GM12878 (cell line): ENCODE results near the gene KCNIP3. TPM values are rescaled to one million over a fixed set of nuclear protein-coding genes. Genes with fewer than 3 reads are reported as not detected.

ENCODE experiments used
- ATAC-seq: fragments of 200-7000 bp; cut with Tn5 transposase; 3 replicates; pipeline ENCODE4 v1.9.1; 2020; ENCODE audit warnings: mild to moderate bottlenecking, moderate library complexity
- BruUV-seq: library from RNA; stranded (reverse); fragments of 400-500 nt; replicated peaks from 2 replicates; lab custom pipeline; 2021; lab: Mats Ljungman, UMichigan
- CTCF ChIA-PET: fragments of 300-600 bp; sonication (Branson Sonifier 250); formaldehyde crosslinking; extraction: SDS; loops from one replicate; lab custom pipeline; 2021; ENCODE audit warnings: inconsistent platforms; lab: Yijun Ruan, JAX
- POLR2A ChIA-PET: fragments of 350-600 bp; formaldehyde crosslinking; extraction: SDS; loops from one replicate; lab custom pipeline; 2021; ENCODE audit warnings: inconsistent platforms; lab: Charles Lee
- RAD21 ChIA-PET: fragments of 300-600 bp; sonication (Branson Sonifier 250); formaldehyde crosslinking; loops from one replicate; lab custom pipeline; 2023; ENCODE audit warnings: antibody characterized with exemption; ENCODE audit not compliant: unreplicated experiment; lab: Charles Lee
- SMC1A ChIA-PET: fragments of 300-600 bp; sonication (Branson Sonifier 250); formaldehyde crosslinking; loops from one replicate; lab custom pipeline; 2023; ENCODE audit not compliant: unreplicated experiment, uncharacterized antibody; lab: Charles Lee
- DNase-seq: peaks from one replicate; pipeline ENCODE4 v3.0.0-alpha.2; 2011; ENCODE audit warnings: low read depth, low spot score
- FAIRE-seq: peaks from 3 replicates; lab custom pipeline; 2011; peaks lifted over from hg19 to GRCh38; lab: Jason Lieb, UNC
- H2AFZ ChIP-seq: 2 replicates; pipeline ENCODE4 v1.6.0; 2011; ENCODE audit warnings: low read depth, low read length, control low read depth; ENCODE audit not compliant: control insufficient read depth
- H3K27ac ChIP-seq: 2 replicates; pipeline ENCODE4 v1.5.1; 2011; ENCODE audit warnings: control low read depth; ENCODE audit not compliant: control insufficient read depth, insufficient read depth
- H3K27me3 ChIP-seq, 2 experiments: replicated peaks in 1 of 2; 2 replicates each; pipeline versions ENCODE4 v1.6.0 to v1.6.1; 2011; ENCODE audit warnings: low read length in 1 of 2; ENCODE audit not compliant: control insufficient read depth in 2 of 2, insufficient read depth in 2 of 2
- H3K36me3 ChIP-seq, 2 experiments: 2 replicates each; pipeline ENCODE4 v1.5.1; 2011; ENCODE audit warnings: low read length in 1 of 2; ENCODE audit not compliant: control insufficient read depth in 2 of 2, insufficient read depth in 2 of 2
- H3K4me1 ChIP-seq: 2 replicates; pipeline ENCODE4 v1.6.1; 2011; ENCODE audit warnings: mild to moderate bottlenecking, low read length, moderate library complexity, mixed read lengths; ENCODE audit not compliant: control insufficient read depth, insufficient read depth
- H3K4me2 ChIP-seq: 2 replicates; pipeline ENCODE4 v1.6.0; 2011; ENCODE audit warnings: control low read depth; ENCODE audit not compliant: control insufficient read depth, insufficient read depth
- H3K4me3 ChIP-seq: fragments of 200-600 bp; sonication (generic); 2 replicates; pipeline ENCODE4 v1.5.1; 2016
- H3K79me2 ChIP-seq: 2 replicates; pipeline ENCODE4 v1.6.0; 2011; ENCODE audit warnings: low read length; ENCODE audit not compliant: control insufficient read depth, insufficient read depth
- H3K9ac ChIP-seq: 2 replicates; pipeline ENCODE4 v1.8.0; 2011; ENCODE audit warnings: low read length, control low read depth, mixed read lengths; ENCODE audit not compliant: control insufficient read depth, insufficient read depth
- H3K9me3 ChIP-seq: replicated peaks from 3 replicates; pipeline ENCODE4 v1.5.1; 2011; ENCODE audit warnings: mild to moderate bottlenecking, low read length; ENCODE audit not compliant: control insufficient read depth, insufficient read depth
- H4K20me1 ChIP-seq: 2 replicates; pipeline ENCODE4 v1.6.0; 2011; ENCODE audit not compliant: control insufficient read depth, insufficient read depth
- IRF4 ChIP-seq: IDR thresholded peaks from 2 replicates; pipeline ENCODE4 v1.6.1; 2011; ENCODE audit warnings: low read depth, low read length
- MTA2 ChIP-seq: fragments of 450-650 bp; IDR thresholded peaks from 2 replicates; pipeline ENCODE4 v1.6.1; 2016; ENCODE audit warnings: low read depth, mild to moderate bottlenecking, moderate library complexity
- MTA3 ChIP-seq: IDR thresholded peaks from 2 replicates; pipeline ENCODE4 v1.6.1; 2012; ENCODE audit warnings: low read length, inconsistent platforms, borderline replicate concordance
- PAX8 ChIP-seq: fragments of 450-650 bp; IDR thresholded peaks from 2 replicates; pipeline ENCODE4 v1.6.1; 2017; ENCODE audit warnings: mild to moderate bottlenecking, moderate library complexity
- PML ChIP-seq: IDR thresholded peaks from 2 replicates; pipeline ENCODE4 v1.6.1; 2012; ENCODE audit warnings: low read length, inconsistent platforms
- RB1 ChIP-seq: fragments of 450-650 bp; formaldehyde crosslinking; IDR thresholded peaks from 2 replicates; pipeline ENCODE4 v1.6.1; 2017; ENCODE audit warnings: mild to moderate bottlenecking, borderline replicate concordance
- SMAD5 ChIP-seq: IDR thresholded peaks from 2 replicates; pipeline ENCODE4 v1.6.1; 2016; ENCODE audit warnings: antibody characterized with exemption, low read depth
- SP1 ChIP-seq: IDR thresholded peaks from one replicate; pipeline ENCODE4 v1.6.1; 2011; ENCODE audit warnings: low read depth, low read length
- TCF7 ChIP-seq: IDR thresholded peaks from 2 replicates; pipeline ENCODE4 v1.6.1; 2014; ENCODE audit warnings: antibody characterized with exemption, borderline replicate concordance
- YBX1 ChIP-seq: fragments of 450-650 bp; IDR thresholded peaks from 2 replicates; pipeline ENCODE4 v1.6.1; 2016; ENCODE audit warnings: antibody characterized with exemption
- ZNF592 ChIP-seq: fragments of 450-650 bp; IDR thresholded peaks from 2 replicates; pipeline ENCODE4 v1.6.1; 2017; ENCODE audit warnings: mild to moderate bottlenecking, moderate library complexity
- WGBS: methylation state at CpG from one replicate; pipeline ENCODE4 v1.1.6; 2016; ENCODE audit warnings: low lambda C conversion rate; ENCODE audit not compliant: insufficient replicate concordance, insufficient coverage; ENCODE audit errors: missing lambda C conversion rate; 5-methylcytosine and 5-hydroxymethylcytosine counted together
- in situ Hi-C: fragments of 300-500 bp; cut with MboI; formaldehyde crosslinking; loops from 9 replicates; pipeline ENCODE4 v1.14.3; 2018; ENCODE audit warnings: mixed read lengths
- intact Hi-C: fragments of 100-400 bp; cut with micrococcal nuclease; formaldehyde crosslinking; loops from one replicate; pipeline ENCODE4 v1.14.2; 2022; ENCODE audit not compliant: unreplicated experiment
- polyA plus RNA-seq, 11 experiments: library from polyadenylated mRNA; depleted of rRNA in 4 of 11; unstranded in 6 of 11; stranded (reverse) in 5 of 11; fragments of >200 nt; fragmentation: Nextera tagmentation in 4 of 11; fragmentation: Illumina TruSeq in 1 of 11; extraction: Ambion mirVana in 4 of 11; extraction: Trizol in 1 of 11; gene quantifications; 1 replicate in 1 of 11; 2 replicates in 10 of 11; pipeline versions ENCODE4 v1.2.1 to v1.2.3, GENCODE V29; 2011 to 2016; ENCODE audit warnings: inconsistent platforms in 2 of 11, missing spikeins in 2 of 11, low read depth in 1 of 11
- total RNA-seq, 4 experiments: library from RNA; depleted of rRNA in 3 of 4; stranded (reverse); fragments of >200 nt in 3 of 4; fragmentation: Illumina TruSeq in 1 of 4; extraction: Trizol in 1 of 4; gene quantifications; 2 replicates each; pipeline versions ENCODE4 v1.2.1 to v1.2.3, GENCODE V29; 2013 to 2021
- TF ChIP-seq, protein P1 (sequence below): fragments of 450-650 bp; IDR thresholded peaks from 2 replicates; pipeline ENCODE4 v1.6.1; 2017; ENCODE audit warnings: low read depth, mild to moderate bottlenecking, moderate library complexity

KCNIP3 gene
- total and polyA plus RNA-seq, 10 of the 15 experiments (the other 5 are each of a cell fraction or from before 2014, with no cell fraction given) = not detected

GRCh38 chr2:95345081-95345562, 48.0 kb downstream of the KCNIP3 start:
- no peaks in the 10 kb centered on the region for H3K36me3 ChIP-seq
- CTCF ChIA-PET = interaction anchor here (1.1 to 1.7 kb wide), 5 partner anchors 10 to 322 kb away, joined by 3 to 5 read pairs (median 4); no protein-coding TSS in a partner anchor
- SMC1A ChIA-PET = interaction anchor here (1.3 kb wide), 1 partner anchor 41 kb away, joined by 4 read pairs; no protein-coding TSS in a partner anchor
- WGBS = 16% methylated on average over 22 of the region's 24 CpGs
- in situ Hi-C loops = no loop called here
- H3K9me3 ChIP-seq = no peaks in the 10 kb centered on the region
- ATAC-seq (peak; percentile 25), FAIRE-seq (no peak), DNase-seq (no peak)
- TF ChIP-seq ZNF592 (no peak), YBX1 (no peak), PML (no peak), PAX8 (no peak), SMAD5 (no peak), IRF4 (no peak), SP1 (no peak), MTA2 (no peak), RB1 (no peak), MTA3 (no peak), TCF7 (no peak)
- TF ChIP-seq, protein P1, sequence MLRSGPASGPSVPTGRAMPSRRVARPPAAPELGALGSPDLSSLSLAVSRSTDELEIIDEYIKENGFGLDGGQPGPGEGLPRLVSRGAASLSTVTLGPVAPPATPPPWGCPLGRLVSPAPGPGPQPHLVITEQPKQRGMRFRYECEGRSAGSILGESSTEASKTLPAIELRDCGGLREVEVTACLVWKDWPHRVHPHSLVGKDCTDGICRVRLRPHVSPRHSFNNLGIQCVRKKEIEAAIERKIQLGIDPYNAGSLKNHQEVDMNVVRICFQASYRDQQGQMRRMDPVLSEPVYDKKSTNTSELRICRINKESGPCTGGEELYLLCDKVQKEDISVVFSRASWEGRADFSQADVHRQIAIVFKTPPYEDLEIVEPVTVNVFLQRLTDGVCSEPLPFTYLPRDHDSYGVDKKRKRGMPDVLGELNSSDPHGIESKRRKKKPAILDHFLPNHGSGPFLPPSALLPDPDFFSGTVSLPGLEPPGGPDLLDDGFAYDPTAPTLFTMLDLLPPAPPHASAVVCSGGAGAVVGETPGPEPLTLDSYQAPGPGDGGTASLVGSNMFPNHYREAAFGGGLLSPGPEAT = no peak
- RAD21 ChIA-PET = interaction anchor here (1.5 kb wide), 1 partner anchor 11 kb away, joined by 3 read pairs; no protein-coding TSS in a partner anchor
- no peaks in the 10 kb centered on the region for H3K79me2 ChIP-seq
- BruUV-seq = no TSS peak
- H2AFZ ChIP-seq = no peak overlapping the region
- peaks cover 6 to 12% of the 10 kb centered on the region in 2 experiments; a peak in 3 of 4 replicates for H3K27me3 ChIP-seq
- H4K20me1 ChIP-seq = no peaks in the 10 kb centered on the region; the same call in 1 of the 2 replicates
- intact Hi-C loops = no loop called here
- H3K4me2 ChIP-seq = peak overlapping the region; percentile 86
- H3K4me1 ChIP-seq = peaks cover 3% of the 10 kb centered on the region; the same call in 1 of the 2 replicates
- H3K4me3 ChIP-seq = no peak overlapping the region
- H3K27ac ChIP-seq = no peak overlapping the region
- no peak overlapping the region for H3K9ac ChIP-seq
- POLR2A ChIA-PET = no interaction called here
